HG03571 (cell line): ENCODE data around the gene ZNF524.

Experiments used
- ATAC-seq: cut with Tn5 transposase; IDR thresholded peaks from one replicate; pipeline ENCODE4 v1.9.1; 2021; ENCODE audit not compliant: unreplicated experiment

Gene ZNF524

DNA sequence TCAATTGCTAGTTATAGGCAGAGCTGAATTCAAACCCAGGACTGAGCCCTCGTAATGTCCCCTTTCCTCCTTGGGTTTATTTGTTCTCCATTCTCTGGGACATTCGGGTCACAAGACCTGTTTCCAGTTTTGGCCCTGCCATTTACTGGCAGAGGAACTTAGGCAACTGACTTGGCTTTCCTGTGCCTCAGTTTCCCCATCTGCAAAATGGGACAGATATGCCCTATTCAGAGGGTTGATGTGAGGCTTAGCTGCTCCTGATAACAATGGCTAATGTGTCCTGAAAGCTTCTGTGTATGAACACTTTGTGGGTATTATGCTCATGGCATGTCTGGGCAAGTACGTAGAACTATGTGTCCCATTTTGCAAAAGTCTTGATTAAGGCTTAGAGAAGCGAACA lies 996 bp downstream of the ZNF524 start:
- ATAC-seq = no peak

DNA sequence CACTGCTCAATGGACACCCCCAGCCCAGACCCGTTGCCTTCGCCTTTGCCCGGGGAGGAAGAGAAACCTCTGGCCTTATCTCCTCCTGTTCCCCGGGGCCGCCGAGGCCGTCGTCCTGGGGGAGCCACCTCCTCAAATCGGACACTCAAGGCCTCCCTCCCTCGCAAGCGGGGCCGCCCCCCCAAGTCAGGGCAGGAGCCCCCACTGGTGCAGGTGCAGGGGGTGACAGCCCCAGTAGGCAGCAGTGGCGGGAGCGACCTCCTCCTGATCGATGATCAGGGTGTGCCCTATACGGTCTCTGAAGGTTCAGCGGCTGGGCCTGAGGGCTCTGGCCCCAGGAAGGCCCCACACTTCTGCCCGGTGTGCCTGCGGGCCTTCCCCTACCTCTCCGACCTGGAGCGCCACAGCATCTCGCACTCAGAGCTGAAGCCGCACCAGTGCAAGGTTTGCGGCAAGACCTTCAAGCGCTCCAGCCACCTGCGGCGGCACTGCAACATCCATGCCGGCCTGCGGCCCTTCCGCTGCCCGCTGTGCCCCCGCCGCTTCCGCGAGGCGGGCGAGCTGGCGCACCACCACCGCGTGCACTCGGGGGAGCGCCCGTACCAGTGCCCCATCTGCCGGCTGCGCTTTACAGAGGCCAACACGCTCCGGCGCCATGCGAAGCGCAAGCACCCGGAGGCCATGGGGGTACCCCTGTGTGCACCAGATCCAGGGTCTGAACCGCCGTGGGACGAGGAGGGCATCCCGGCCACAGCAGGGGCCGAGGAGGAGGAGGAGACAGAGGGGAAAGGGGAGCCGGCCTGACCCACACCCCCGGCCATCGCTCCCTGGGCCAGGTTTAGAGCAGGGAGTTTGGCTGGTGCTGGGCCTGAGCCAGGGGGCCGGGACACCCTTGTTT lies 2.3 kb downstream of the ZNF524 start:
- ATAC-seq = no peak

DNA sequence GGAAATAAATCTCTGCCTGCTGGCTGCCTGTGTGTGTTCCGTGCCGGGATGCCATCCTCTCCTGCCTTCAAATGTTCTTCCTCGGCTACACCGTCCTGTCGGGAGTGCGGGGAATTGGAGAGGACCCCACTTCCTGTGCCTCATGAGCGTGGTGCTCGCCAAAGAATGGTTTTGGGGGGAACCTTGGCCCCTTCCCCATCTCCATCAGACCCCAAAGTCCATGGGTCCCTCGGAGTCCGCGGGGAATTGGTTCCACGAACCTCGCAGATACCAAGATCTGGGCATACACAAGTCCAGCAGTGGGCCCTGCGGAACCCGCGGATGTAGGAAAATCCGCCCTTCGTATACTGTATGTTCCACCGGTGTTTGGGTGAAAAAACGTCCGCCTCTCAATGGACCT lies 3.0 kb downstream of the ZNF524 start:
- no peak for ATAC-seq

DNA sequence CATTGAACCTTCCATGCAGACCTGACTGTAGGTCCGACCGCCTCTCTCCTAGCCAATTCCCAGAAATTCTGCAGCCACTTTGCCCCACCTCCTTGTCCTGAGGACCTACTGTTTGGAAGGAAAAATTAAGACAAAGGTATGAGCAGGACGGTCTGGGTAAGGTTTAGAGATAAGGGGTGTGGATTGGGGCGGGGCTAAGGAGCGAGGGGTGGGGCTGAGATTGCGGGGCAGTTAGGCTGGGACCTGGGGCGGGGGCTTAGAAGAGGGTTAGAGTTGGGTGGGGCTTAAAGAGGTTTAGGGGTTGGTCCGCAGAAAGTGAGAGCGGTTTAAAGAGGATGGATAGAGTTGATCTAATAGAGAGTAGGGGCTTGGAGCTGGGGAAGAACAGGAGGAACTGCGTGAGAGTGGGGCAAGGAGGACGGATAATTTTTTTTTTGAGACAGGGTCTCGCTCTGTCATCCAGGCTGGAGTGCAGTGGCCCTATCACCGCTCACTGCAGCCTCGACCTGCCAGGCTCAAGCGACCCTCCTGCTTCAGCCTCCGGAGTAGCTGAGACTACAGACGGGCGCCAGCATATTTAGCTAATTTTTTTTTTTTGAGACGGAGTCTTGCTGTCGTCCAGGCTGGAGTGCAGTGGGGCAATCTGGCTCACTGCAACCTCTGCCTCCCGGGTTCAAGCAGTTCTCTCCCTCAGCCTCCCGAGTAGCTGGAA lies 3.6 kb downstream of the ZNF524 start:
- no peak for ATAC-seq

DNA sequence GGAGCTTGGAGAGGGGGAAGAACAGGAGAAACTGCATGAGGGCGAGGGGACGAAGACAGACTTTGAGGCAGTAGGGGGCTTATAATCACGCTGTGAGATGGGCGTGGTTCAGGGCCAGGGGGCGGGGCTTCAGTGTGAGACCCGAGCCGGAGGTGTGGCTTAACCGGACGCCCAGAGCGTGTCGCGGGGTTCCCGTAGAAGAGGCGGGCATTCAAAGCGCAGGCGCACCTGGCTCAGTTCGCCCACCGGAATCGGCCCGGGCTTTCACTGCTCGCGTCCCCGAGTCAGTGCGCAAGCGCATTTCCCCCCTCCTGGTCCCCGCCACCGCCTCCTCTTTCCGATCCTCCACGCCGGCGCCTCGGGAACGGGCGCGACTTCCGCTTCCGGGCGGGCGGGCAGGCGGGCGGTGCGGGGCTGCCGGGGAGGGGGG lies 5.1 kb downstream of the ZNF524 start:
- peak; percentile 64 for ATAC-seq

- no peak for ATAC-seq
Measured at GRCh38 chr19:55605637-55606470, 5.8 kb downstream of the ZNF524 start, which contains the start of gene ZNF865. TSS of gene ZNF865 (plus strand) at chr19:55605647. CDS start at chr19:55613619, 7,972 bp downstream.

- ATAC-seq = no peak
Measured at GRCh38 chr19:55606471-55606787, 6.3 kb downstream of the ZNF524 start.

- ATAC-seq = no peak
Measured at GRCh38 chr19:55606817-55607216, 6.7 kb downstream of the ZNF524 start.

DNA sequence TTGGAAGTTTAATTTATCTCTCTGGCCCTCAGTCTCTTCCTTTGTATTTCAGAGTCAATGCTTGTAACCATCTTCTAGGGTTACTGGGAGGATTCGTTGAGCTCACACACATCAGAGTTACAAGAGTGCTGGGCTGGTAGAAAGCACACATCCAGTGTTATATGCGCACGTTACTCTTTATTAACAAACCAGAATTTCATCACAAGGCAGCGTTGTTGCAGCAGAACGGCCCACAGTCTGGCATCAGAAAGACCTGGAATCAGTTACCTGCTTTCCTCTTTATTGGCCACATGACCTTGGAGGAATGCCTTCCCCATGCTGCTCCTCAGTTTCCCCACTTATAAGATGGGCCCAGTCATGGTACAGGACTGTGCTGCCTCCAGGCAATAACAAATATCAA lies 9.2 kb downstream of the ZNF524 start:
- ATAC-seq = no peak

GRCh38 chr19:55611300-55611982 lies 11.4 kb downstream of the ZNF524 start:
- ATAC-seq = no peak

GRCh38 chr19:55611983-55612645 lies 12.0 kb downstream of the ZNF524 start:
- no peak for ATAC-seq

- ATAC-seq = no peak
Measured at GRCh38 chr19:55613396-55613795, 13.3 kb downstream of the ZNF524 start.

GRCh38 chr19:55613930-55614710 lies 14.0 kb downstream of the ZNF524 start:
- ATAC-seq = no peak

DNA sequence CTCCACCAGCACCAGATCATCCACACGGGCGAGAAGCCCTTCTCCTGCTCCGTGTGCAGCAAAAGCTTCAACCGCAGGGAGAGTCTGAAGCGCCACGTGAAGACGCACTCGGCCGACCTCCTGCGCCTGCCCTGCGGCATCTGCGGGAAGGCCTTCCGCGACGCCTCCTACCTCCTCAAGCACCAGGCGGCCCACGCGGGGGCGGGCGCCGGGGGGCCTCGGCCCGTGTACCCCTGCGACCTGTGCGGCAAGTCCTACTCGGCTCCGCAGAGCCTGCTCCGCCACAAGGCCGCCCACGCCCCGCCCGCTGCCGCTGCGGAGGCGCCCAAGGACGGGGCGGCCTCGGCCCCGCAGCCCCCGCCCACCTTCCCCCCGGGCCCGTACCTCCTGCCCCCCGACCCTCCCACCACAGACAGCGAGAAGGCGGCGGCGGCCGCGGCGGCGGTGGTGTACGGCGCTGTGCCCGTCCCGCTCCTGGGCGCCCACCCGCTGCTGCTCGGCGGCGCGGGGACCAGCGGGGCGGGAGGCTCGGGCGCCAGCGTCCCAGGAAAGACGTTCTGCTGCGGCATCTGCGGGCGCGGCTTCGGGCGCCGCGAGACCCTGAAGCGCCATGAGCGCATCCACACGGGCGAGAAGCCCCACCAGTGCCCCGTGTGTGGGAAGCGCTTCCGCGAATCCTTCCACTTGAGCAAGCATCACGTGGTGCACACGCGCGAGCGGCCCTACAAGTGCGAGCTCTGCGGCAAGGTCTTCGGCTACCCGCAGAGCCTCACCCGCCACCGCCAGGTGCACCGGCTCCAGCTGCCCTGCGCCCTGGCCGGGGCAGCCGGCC lies 14.8 kb downstream of the ZNF524 start:
- ATAC-seq = no peak

DNA sequence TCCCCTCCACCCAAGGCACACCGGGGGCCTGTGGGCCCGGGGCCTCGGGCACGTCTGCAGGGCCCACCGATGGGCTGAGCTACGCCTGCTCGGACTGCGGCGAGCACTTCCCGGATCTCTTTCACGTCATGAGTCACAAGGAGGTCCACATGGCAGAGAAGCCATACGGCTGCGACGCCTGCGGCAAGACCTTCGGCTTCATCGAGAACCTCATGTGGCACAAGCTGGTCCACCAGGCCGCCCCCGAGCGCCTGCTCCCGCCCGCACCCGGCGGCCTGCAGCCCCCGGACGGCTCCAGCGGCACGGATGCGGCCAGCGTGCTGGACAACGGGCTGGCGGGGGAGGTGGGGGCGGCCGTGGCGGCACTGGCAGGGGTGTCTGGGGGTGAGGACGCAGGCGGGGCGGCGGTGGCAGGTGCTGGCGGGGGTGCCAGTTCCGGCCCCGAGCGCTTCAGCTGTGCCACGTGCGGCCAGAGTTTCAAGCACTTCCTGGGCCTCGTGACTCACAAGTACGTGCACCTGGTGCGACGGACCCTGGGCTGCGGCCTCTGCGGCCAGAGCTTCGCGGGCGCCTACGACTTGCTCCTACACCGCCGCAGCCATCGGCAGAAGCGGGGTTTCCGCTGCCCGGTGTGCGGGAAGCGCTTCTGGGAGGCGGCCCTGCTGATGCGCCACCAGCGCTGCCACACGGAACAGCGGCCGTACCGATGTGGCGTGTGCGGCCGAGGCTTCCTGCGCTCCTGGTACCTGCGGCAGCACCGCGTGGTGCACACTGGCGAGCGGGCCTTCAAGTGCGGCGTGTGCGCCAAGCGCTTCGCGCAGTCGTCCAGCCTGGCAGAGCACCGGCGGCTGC lies 15.7 kb downstream of the ZNF524 start:
- no peak for ATAC-seq

DNA sequence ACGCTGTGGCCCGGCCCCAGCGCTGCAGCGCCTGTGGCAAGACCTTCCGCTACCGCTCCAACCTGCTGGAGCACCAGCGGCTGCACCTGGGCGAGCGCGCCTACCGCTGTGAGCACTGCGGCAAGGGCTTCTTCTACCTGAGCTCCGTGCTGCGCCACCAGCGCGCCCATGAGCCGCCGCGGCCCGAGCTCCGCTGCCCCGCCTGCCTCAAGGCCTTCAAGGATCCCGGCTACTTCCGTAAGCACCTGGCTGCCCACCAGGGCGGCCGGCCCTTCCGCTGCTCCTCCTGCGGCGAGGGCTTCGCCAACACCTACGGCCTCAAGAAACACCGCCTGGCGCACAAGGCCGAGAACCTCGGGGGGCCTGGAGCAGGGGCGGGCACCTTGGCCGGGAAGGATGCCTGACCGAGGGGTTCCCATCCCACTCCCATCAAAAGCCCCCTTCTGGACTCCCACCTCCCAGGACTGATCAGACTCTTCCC lies 16.3 kb downstream of the ZNF524 start:
- ATAC-seq = no peak

DNA sequence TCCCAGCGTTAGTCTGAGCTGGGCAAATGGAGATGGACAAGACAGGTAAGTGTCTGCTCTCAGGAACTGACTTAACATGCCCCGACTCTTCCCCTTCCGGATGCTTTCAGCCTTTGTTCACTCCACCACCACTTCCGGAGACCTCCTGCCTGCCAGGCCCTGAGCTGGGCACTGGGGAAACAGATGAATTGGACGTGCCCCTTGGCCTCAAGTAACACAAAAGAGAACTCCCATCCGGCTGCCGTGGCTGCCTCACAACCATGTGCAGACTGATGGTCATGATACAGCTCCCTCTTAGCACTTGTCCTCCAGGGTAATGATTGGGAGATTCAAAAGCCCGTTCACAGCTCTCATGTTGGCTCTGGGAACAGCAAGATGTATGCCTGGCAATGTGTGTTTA lies 17.3 kb downstream of the ZNF524 start:
- ATAC-seq = no peak

DNA sequence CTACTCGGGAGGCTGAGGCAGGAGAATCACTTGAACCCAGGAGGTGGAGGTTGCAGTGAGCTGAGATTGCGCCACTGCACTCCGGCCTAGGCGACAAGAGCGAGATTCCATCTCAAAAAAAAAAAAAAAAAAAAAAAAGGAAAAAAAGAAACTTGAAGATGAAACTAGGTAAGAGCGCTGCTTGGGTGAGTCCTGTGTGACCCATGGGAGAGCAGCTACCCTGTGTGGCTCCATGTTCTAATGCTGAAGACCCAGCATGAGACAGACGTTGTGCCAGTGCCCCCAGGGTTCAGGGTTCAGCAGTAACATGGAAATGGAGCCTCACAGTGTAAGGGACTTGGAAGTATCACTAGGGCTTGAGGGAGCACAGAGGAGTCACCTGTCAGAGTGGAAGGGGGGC lies 18.3 kb downstream of the ZNF524 start:
- ATAC-seq = no peak
